T-helper 2 cell treated with Interferon-gamma antibody and Interleukin-4, amounts not matched to agents 100 ng/mL and 5 ng/mL, for 36 hours (primary cell): Measurements from ENCODE around the gene KIFC3. TPM values are rescaled to one million over a fixed set of nuclear protein-coding genes. Genes with fewer than 3 reads are reported as not detected.

ENCODE experiments used
- intact Hi-C: fragments of 100-400 bp; cut with micrococcal nuclease; formaldehyde crosslinking; loops from one replicate; pipeline ENCODE4 v1.15.1; 2023
- total RNA-seq: library from RNA; stranded (reverse); gene quantifications from 2 replicates; pipeline ENCODE4 v1.2.3, GENCODE V29; 2022

Gene KIFC3
- total RNA-seq, 1 donor from 2014 or later: not detected

DNA sequence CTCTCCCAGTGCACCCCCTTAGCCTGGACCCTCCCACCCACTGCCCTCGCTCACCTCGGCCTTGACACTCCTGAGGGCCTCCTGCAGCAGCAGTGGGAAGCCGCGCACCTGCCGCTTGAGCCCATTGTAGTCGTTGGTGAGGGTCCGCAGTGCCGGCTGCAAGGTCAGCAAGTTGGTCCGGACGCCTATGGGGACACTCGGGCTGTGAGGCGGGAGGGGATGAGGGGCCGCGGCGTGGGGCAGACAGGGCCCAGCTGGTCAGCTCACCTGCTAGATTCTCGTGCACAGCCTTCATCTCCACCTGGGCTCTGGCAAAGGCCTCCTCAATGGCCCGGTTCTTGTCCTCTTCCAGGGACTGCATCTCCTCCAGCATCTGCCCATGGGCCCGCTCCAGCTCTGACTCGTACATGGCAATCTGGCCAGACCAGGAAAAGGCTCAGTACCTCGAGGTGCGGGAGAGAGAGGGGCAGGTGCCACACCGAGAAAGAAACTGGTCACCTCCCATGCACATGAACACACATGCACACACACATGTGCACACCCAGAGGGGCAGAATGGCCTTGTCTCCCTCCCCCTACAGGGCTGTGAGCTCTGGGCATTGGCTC is 32.6 kb downstream of the KIFC3 start:
- intact Hi-C loops: no loop called here

DNA sequence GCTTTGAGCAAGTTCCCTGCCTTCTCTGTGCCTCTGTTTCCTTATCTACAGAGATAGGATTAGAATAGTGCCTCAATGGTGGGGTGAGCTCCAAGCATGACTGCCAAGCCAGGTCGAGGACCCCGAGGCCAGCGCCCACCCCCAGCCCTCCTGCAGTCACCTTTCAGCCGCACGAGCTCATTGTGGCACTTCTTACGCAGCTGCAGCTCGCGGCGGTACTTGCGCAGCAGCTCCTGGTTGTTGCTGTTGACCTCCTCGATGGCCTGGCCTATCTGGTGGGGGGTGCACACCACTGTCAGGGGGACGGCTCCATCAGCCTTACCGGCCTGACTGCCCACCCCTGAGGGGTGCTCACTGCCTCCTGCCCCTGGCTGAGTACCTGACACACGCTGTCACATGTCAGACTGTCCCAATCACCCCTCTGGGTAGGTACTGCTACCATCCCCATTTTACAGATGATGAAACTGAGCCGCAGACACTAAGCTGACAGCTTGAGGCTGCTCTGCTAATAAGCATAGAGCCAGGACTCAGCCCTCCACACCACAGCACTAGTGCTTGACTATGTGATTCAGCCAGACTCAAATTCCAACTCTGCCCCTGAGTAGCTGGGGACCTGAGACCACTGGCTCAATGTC is 35.5 kb downstream of the KIFC3 start:
- intact Hi-C loops: no loop called here

DNA sequence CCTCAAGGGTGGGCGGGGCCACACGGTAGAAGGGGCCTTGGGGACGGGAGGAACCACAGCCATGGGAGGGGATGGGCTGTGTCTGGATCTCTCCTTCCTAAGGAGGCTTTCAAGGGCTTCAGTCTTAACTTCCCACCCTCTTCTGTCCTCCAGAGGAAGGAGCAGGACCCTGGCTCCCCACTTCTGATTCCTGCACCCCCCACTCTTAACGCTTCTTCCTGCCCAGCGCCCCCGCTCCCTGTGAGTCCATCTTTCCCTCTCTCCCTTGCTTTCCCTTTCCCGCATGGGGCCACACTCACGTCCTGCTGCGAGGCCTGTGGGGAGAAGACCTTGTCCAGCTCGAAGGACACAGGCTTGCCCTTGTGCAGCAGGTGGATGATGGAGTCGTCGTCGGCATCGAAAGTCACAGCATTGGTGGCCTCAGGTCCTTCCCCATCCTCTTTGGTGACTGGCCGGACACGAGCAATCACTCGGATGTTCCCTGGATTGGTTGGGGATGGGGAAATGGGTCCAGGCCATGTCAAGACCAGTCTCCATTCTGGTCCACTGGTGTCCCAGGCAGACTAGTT is 37.0 kb downstream of the KIFC3 start:
- intact Hi-C loops: loop anchor here (2.0 kb wide), 1 partner anchor 234 kb away; no protein-coding TSS in a partner anchor

DNA sequence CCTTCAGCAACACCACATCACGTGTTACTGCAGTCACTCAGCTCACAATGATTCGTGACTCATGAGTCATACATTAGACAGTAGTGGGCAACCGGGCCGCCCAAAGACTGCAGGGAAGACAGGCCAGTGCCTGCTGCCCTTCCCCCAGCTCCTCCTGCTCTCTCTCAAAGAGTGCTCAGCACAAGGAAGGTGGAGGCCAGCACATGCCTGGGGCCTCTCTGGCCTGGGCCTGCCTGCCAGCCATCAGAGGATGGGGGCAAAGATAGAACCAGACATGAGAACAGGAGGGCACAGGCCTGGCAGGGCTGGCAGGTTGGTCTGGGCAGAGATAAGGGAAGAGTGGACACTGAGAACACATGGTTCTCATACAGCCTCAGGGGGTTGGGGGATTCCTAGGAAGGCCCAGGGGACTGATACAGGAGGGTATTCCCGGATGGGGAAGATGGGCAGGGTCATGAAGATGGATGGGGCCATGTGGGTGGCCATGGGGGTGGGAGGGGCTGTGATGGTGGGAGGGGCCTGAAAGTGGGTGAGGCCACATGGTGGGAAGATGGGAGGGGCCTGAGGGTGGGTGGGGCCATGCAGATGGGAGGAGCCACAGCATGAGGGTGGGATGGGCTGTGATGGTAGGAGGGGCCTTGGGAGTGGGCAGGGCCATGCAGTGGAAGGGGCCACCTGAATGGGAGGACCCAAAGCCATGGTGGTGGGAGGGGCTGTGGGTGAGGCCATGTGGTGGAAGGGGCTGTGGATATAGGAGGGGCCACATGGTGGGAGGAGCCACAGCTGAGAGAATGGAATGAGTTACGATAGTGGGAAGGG is 37.7 kb downstream of the KIFC3 start:
- intact Hi-C loops: loop anchor here (2.0 kb wide), 1 partner anchor 234 kb away; no protein-coding TSS in a partner anchor

DNA sequence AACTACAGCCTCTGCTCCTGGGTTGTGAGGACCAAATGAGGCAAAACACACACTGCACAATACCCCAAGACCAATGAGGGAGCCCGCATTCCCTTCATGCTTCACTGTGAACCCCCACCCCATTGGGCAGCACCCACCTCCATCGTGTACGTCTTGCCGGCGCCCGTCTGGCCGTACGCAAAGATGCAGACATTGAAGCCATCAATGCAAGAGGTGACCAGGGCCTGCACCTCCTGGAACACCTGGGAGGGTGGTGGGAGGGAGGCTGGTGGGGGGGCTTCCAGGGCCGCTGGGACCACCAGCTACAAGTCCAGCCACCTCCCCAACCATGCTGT is 38.3 kb downstream of the KIFC3 start:
- intact Hi-C loops: loop anchor here (2.0 kb wide), 1 partner anchor 235 kb away; no protein-coding TSS in a partner anchor

DNA sequence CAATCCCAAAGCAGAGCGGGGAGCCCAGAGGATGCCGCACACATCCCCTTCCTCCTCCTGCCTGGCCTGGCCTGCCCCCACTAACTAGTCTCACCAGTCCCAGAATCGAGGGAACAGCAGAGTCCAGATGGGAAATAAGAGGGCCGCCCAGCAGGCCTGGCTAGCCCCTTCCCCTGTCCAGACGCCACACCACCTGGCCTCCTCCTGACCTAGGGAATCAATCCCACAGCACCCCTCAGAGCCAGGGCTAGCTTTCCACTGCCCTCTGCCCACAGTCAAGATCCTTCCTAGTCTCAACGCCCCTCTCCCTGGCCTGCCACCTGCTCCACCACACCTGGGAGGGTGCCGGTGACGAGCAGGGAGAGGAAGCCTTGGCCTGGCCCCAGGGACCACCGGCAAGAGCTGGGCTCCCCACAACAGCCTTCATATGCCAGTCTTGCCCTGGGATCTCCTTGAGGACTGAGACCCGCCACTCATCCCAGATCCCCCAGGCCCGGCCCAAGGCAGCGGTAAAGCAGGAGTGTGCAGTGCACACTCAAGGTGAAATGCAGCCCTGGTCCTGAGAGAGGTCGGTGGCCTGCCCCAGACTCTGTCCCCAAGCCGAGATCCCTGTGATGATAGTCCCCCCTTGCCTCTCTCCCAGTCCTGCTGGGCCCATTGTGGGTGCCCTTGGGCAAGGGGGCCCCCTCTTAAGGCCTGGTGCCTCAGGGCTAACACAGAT is 38.8 kb downstream of the KIFC3 start:
- intact Hi-C loops: loop anchor here (2.0 kb wide), 1 partner anchor 235 kb away; no protein-coding TSS in a partner anchor

DNA sequence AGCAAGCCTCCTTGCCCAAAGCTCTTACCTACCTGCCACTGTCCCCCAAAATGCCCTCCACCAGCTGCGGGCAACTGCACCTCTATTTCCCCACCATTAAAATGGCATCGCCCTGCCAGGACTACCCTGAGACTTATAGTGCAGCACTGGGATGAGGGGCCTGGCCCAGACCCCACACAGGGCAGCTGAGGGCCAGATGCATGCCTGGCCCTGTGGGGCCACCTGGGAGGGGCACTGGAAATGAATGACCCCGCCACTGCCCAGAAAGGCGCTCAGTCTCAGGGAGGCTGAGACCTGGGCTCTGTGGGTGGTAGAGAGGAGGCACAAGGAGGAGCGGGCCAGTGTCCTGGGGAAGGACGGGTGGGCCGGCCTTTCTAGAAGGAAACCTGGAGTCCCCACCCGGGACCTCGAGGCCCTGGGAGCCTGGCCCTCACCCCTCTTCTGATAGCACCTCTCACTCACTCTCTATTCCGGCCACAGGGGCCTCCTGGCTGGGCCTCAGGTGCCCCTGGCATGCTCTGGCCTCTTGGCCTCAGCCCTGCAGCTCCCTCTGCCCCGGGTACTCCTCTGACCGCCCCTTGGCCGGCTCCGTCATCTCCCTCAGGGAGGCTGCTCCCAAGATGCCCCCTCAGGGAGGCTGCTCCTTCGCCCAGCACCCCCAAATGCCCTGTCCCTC is 39.8 kb downstream of the KIFC3 start:
- intact Hi-C loops: no loop called here

DNA sequence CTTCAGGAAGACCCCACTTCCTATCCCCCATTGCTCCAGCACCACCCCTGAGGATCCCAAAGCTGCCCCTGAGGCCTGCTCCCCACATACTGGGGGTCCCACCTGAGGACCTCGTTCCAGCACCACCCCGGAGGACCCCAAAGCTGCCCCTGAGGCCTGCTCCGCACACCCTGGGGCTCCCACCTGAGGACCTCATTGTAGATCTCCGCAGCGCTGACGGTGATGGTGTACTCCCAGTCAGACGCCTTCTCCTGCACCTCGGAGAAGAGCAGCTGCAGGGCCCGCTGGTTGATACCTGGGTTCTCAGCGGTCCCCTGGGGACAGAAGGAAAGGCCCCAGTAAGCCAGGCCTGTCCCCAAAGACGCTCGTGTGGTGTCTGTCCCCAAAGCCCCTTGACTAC is 40.3 kb downstream of the KIFC3 start:
- intact Hi-C loops: no loop called here

DNA sequence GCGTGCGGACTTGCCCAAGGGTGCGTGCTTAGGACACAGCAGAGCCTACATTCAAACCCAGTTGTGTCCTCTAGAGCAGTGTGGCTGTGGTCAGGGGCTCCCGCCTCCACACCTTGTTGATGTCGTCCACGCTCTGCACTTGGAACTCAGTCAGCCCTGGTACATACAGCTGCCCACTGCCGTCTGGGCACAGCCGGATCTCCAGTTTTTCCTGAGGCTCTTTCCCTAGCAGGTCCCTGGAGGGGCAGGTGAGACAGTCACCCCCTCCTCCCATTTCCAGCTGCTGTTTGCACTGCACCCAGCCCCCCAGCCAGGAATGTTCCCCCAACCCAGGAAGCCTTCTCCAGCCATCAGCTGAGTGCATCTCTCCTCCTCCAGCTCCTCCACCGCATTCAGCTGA is 41.0 kb downstream of the KIFC3 start:
- intact Hi-C loops: no loop called here

DNA sequence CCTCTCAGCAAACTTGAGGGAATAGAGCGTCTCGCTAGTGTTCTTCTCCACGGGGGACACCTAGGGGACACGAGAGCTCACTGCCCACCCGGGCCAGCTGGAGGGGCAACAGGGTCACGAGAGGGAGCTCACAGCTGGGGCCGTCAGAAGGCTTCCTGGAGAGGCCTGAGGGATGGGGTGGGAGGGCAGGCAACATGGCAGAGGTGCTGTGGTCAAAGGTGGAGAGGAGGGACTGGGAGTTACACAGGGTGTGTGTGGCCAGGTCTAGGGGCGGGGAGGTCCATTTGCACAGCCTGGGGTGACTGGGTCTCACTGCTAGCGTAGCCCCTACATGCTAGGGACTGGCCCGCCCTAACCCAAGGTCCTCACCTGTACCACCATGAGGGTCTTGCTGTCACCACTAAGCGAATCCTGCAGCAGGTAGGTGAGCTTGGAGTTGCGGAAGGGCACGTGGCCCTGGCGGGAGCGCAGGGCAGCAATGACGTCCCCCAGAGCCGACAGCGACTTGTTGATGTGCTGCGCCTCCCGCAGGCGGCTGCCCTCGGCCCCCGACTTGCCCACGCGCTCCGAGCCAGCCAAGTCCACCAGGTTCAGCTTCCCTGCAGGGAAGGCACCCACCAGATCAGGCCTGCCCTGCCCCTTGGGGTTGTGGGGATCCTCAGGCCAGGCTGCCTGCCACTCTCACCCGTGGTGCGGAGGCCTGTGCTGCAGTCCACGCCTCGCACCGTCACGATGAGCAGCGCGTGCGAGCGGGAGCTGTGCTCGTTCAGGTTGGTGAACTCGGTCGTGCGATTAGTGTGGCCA is 41.7 kb downstream of the KIFC3 start:
- intact Hi-C loops: no loop called here

DNA sequence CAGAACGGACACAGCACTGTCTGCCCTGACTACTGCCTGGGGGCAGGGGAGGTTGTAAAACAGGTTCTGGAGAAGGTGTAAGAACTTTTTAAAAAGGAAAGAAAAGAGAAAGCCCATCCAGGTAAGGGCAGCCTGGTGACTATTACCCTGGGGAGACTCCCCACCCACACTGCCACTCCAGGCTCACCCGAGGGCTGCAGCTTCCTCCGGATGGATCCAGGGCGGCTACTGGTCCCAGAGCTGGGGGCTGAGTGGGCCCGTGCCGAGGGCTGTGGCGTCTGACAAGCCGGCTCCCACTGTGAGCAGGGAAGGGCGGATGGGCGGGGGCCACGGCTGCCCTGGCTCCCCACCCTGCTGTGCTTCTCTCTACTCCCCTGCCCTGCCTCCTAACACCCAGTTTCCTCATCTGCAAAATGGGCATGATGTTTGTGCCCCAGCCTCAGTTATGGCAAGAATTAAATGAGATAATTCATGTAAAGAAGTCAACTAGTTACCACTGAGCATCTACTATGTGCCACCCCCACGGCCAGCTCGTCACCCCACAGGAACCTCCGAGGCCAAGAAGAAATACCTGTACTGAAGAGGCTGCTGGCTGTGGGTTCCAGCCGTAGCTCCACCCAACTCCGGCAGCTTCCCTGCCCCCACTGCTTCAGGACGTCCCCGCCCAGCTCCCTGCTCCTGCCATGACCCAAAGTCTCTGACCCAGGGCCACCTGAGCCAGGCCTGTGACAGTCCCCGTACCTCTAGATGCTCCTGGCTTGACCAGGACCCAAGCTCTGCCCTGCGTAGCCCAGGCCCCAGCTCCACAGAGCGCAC is 42.5 kb downstream of the KIFC3 start:
- intact Hi-C loops: loop anchor here (5.0 kb wide), 1 partner anchor 53 kb away; no protein-coding TSS in a partner anchor

DNA sequence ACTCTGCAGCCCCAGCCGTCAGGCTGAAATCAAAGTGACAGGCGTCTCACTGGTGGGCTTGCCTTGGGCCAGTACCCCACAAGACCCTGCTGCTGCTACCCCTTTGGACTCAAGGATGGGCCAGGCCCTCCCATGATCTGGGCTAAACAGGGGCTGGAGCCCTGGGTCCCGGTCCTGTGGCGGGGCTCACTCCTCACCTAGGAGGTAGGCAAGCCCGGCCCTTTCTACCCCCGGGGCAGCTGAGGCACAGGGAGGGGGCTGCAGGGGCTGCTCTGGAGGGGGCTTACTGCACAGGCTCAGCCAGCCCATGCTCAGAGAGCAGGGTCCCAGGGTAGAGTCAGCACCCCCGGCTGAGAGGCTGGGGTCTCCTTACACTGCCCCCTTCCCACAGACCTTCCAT is 43.2 kb downstream of the KIFC3 start:
- intact Hi-C loops: loop anchor here (5.0 kb wide), 1 partner anchor 53 kb away; no protein-coding TSS in a partner anchor

DNA sequence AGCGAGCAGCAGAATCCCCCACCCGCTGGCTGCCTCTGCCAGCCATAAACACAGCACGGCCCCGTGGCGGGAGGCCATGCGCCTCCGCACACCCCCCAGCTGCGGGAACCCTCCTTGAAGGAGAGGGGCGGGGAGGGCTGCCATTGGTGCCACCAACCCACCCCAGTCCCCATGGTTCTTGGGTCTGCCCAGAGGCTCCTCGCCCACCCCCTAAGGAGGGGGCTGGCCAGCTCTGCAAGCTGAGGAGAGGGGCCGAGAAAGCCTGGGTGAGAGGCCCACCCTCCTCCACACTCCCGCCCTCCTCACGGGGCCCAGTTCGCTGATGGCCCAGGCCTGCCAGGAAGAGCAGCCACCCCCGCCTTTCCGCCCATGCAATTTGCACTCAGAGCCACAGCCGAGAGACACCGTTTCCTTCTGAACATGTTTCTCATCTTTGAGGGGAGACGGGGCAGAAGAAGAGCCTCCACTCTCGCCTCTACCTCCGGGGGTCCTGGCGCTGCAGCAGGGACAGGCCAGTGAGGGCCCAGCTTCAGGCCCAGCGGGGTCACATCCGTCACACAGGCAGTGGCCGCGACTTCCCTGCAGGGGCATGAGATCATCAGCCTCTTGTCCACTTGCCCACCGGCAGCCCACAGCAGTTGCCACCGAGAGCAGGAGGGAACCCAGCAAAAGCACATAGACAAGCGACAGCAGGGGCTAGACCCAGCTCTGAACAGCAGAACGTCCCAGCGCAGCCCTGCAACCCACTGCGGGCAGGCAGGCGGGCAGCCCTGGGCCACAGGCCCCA is 43.8 kb downstream of the KIFC3 start:
- intact Hi-C loops: loop anchor here (5.0 kb wide), 1 partner anchor 54 kb away; no protein-coding TSS in a partner anchor

DNA sequence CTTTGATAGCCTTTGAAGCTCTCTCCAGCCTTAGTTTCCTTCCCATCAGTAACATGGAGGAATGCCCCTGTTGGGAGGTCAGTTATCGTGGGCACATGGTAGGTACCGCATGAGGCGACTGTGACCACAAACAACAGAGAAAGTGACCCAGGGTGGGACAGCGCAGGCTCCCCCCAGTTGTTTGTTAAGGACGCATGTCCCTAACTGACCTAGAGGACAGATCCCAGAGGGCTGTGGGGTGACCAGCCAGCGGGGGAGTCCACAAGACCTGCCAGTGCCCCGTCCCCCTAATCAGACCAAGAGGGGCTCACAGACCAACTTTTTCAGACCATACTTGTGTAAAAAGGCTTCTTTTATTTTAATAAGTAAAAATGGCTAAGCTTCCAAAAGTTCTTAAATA is 44.4 kb downstream of the KIFC3 start:
- intact Hi-C loops: loop anchor here (1.0 to 5.0 kb wide), 3 partner anchors 23 to 241 kb away; partner anchors contain the start of gene KATNB1

DNA sequence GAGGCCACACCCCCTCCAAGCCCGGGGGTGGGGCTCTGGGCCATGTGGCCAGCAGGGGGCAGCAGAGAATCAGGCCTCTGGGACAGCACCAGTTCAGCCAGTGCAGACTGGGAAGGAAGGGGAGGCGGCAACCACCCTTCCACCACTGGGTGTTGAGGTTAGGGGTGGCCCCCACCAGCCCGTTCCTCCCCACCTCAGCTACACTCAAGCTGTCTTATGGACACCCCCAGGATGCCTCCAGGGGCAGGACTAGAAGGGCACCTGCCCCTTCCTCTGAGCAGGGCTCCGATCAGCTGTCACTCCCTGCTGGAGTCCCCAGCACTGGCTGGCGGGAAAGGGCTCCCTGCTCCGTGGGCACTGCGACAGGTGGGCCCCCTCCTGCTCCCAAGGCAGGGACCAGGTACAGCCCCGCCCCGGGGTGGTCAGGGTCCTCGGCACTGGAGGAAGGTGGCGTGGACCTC is 44.9 kb downstream of the KIFC3 start:
- intact Hi-C loops: loop anchor here (1.0 to 5.0 kb wide), 3 partner anchors 22 to 241 kb away; partner anchors contain the start of gene KATNB1

DNA sequence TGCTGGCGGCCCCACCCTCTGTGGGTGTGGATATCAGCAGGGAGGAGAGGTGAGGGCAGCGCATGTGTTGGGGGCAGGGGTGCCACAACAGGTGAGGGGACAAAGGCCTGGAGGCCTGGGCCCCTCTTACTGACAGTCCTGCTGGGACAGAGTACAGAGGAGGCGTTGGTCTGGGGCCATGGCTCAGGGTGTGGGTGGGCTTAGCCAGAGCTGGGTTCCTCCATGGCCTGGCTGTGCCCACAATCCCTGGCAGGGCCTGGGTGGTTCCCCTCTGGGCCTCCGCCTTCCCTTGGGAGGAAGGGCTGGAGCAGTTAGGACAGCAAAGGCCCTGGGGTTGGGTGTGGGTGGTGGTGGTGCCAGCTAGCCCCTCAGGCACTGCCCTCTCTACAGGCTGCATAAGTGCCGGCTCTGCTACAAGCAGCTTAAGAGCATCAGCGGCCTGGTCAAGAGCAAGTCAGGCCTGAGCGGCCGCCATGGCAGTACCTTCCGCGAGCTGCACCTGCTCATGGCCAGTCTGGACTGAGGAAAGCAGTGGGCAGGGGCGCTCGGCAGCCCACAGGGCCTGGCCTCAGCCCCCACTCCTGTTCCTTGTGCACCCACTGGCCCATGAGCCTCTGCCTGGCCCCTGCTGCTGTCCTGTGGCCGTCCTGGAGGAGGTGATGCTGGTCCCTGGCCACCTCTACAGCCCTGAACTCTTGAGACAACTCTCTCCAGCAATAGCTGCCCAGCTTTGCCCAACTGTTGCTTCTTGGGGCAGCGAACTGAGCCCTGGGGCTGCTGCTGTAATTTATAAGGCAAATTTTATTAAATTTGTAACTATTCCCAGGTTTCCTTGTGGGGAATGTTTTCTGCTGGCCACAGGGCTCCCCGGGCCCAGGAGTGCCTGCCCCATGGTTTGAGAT is 45.6 kb downstream of the KIFC3 start:
- intact Hi-C loops: loop anchor here (1.0 to 5.0 kb wide), 3 partner anchors 21 to 242 kb away; partner anchors contain the start of gene KATNB1
